Mesangial cell (primary cell): ENCODE measurements around the gene UTP20. TPM values are rescaled to one million over a fixed set of nuclear protein-coding genes. Genes with fewer than 3 reads are reported as not detected.

Source experiments
- total RNA-seq: library from RNA; depleted of rRNA; stranded (reverse); fragments of >200 nt; gene quantifications from 2 replicates; pipeline ENCODE4 v1.2.3, GENCODE V29; 2015

The UTP20 gene
- total RNA-seq: 8.0 and 16.1 TPM in 2 replicates

GRCh38 chr12:101280006-101280505, at the start of gene UTP20:
TSS of gene UTP20 (plus strand) at chr12:101280105. CDS start at chr12:101280283, 178 bp downstream.

DNA sequence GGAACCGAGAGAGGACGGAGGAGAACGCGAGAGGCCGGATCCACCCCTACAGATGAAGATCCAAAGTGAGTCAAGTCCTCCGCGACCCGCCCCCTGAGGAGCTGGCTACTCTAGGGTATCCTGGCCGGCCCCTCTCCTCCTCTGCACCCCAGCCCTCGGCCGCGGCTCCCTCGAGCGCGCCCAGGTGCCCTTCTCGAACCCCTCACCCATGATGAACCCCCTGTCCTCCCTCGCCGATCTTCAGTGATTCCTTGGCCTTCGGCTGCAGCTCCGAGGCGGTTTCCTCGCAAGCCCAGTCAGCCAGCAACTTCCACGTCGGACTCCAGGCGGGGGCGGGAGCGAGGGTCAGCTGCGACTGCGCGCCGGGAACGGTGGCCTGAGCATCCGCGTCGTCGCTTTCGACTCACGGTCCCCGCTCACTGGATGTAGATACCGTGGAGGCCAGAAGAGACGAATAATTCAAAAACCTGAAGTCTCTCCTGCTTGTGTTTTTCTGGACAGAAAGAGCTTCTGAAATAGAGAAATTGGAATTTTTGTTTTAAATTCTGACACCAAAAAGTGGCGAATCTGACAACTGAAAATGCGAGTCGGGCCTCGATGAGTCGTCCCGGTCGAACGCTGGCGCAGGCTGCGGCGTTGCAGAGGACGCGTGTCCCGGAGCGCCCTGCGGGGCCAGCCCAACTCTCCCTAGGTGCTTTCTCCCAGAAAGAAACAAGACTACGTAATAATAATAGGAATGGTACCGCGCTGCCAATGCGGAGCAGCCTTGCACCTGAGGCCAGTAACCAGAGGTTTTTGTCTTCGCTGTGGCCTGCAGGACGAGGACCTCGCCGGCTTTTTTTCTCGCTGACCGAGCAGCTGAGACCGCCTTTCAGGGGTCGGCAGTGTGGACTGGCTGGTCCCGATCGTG, 127.8 kb downstream of the UTP20 start, which contains the start of gene ARL1:
ARL1 (minus strand) TSS at position 337 of the 910 bp plus-strand sequence; CDS start at position 210, 127 bp downstream.

Other genes with a start within 250 kb of the UTP20 start
- gene SLC5A8, start 69.9 kb upstream of the UTP20 start, total RNA-seq: not detected in 2 replicates
- gene ARL1, start 127.7 kb downstream of the UTP20 start, total RNA-seq: 42.4 and 60.6 TPM in 2 replicates
- gene SPIC, start 195.2 kb downstream of the UTP20 start, total RNA-seq: not detected in 2 replicates